Sigmoid colon (tissue), 3 donors: ENCODE measurements around the gene TMED5.

ENCODE experiments used
- CTCF ChIP-seq, 4 experiments: fragments of 450-650 bp in 3 of 4; fragments of 200-600 bp in 1 of 4; IDR thresholded peaks; one replicate each; pipeline ENCODE4 v1.5.1; 2016 to 2019; ENCODE audit warnings: antibody characterized with exemption in 4 of 4, mild to moderate bottlenecking in 3 of 4, moderate library complexity in 2 of 4
- POLR2A ChIP-seq, 2 donors: fragments of 450-650 bp; IDR thresholded peaks; one replicate each; pipeline ENCODE4 v1.6.1; 2016; ENCODE audit warnings: antibody characterized with exemption in 2 of 2, mild to moderate bottlenecking in 2 of 2, moderate library complexity in 2 of 2

- TF ChIP-seq POLR2A (IDR thresholded peaks at IDR 0.05) (no peak), CTCF (IDR thresholded peaks at IDR 0.05) (no peak)
Observed at GRCh38 chr1:93171549-93172034, 8.6 kb downstream of the TMED5 start.
